Activated effector memory CD4-positive, alpha-beta T cell treated with anti-CD3 and anti-CD28 coated beads, Interleukin-2, amount 50 U/mL, for 16 hours (primary cell): ENCODE data around the gene TSSK3.
"Not testable (repeated sequence)": the region's sequence is repeated elsewhere in the genome, so short reads cannot be mapped to it uniquely, and the experiment has no call there.

Source experiments
- DNase-seq: peaks from one replicate; pipeline ENCODE4 v3.0.0-alpha.2; 2020

The TSSK3 gene

DNA sequence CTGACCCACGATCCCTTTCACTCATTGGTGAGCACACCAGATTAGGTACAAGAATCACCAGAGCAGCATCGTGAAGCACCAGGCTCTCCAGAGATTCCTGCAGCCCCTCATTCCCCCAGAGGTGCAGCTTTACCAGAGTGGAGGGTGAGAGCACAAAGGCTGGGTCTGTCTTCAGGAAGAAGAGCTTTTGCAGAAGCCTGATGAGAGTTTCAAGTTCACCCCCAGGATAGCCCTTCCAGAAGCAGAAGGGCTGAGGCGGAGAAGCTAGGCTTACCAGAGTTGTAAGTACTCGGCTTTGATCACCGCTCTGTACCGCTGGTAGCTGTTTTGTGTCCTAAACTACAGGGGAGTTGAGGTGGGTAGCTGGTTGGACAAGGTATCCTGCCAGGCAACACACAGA is 3.1 kb downstream of the TSSK3 start:
- no peak for DNase-seq

DNA sequence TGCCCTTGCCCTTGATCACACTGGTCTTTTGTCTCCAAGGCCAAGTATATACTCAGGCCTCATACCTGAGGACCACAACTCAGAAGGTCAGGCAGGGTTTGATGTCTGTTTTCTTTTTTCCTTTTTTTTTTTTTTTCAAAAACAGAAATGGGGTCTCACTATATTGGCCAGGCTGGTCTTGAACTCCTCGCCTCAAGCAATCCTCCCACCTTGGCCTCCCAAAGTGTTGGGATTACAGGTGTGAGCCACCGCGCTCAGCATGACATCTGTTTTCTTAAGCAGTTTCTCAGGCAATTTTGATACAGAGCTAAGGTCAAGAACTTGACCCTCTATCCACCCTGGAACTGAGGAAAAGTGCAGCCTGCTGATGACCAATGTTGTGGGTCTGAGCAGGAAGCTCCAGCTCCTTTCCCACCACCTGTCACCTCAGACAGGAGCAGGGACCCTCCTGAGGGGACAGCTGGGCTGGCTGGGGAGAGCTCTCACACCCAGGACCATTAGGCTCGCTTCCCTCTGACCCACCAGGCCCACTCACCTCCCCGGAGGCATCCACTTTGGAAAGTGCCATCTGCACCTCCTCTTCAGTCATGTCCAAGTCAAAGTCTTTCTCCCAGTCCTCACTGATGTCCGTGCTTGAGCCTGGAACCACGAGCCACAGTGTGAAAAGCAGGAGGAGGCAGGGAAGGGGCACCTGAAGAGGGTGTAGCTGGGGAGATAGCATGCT is 5.7 kb downstream of the TSSK3 start:
- no peak for DNase-seq

GRCh38 chr1:32372149-32372756 is 9.9 kb downstream of the TSSK3 start:
- DNase-seq: peak; percentile 77

DNA sequence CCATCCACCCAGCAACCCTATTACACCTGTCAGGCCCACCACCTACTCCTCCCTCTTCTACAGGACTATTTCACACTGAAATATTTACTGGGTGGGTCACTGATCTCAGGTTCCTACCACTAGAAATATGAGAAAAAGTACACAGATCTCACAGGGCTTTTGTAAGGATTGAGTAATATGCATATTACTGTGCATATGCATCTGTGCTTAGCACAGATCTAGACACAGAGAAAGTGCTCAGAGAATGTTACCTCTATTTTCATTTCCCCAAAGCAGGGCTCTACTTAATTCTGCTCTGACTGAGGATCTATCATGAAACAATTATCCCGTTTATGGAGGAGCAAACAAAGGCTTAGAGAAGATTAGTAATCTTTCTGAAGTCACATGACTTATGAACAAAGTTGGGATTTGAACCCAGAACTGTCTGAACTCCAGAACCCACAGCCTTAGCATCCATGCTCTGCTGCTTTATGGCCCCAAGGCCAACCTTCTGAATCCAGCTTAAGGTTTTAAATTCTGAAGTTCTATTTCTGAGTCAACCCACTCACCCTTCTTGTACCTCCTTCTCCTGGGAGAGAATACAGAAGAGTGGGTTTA is 11.8 kb downstream of the TSSK3 start:
- DNase-seq: no peak

GRCh38 chr1:32376199-32376598 is 13.9 kb downstream of the TSSK3 start:
- no peak for DNase-seq

DNA sequence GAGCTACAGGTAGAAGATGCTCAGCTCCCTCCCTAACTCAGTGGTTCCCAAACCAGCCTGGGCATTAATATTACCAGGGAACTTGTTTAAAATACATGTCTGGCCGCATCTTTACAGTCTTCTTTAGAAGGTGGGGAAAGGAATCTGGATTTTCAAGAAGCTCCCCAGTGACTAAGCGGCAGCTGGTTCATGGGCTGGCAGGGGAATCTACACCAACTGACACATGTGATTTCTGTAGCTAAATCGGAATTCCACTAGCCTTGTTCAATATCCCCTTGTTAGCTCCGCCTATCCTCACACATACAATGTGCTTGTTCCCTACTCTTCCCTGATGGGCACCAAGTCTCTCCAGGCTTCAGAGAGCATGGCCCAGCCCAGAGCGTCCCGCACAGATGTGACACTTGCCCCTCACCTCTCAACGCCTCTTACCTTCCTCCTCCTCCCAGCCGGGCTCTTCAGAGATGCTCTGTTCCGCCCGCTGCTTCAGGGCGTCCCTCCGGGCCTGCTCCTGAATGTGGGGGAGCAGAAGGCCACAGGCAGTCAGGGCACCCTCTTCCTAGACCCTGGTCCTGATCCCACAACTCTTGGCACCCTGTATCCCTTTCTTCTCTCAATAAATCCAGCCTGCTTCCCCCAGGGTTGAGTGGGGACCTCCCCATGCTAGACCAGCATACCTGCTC is 15.3 kb downstream of the TSSK3 start:
- no peak for DNase-seq

DNA sequence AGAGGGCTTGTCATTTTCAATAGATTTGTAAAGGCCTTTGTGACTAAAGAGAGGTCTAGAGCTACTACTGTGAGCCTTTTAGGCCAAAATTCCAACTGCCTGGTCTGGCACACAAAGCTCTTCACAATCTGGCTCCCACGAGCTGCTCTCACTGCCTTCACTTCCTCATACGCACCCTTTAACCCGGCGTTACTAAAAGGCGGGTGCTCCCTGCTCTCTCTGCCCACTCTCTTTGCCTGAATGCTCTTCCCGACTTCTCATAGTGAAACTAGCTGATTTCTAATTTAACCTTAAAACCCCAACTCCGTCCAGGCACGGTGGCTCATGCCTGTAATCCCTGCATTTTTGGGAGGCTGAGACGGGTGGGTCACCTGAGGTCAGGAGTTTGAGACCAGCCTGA is 17.7 kb downstream of the TSSK3 start:
- no peak for DNase-seq

DNA sequence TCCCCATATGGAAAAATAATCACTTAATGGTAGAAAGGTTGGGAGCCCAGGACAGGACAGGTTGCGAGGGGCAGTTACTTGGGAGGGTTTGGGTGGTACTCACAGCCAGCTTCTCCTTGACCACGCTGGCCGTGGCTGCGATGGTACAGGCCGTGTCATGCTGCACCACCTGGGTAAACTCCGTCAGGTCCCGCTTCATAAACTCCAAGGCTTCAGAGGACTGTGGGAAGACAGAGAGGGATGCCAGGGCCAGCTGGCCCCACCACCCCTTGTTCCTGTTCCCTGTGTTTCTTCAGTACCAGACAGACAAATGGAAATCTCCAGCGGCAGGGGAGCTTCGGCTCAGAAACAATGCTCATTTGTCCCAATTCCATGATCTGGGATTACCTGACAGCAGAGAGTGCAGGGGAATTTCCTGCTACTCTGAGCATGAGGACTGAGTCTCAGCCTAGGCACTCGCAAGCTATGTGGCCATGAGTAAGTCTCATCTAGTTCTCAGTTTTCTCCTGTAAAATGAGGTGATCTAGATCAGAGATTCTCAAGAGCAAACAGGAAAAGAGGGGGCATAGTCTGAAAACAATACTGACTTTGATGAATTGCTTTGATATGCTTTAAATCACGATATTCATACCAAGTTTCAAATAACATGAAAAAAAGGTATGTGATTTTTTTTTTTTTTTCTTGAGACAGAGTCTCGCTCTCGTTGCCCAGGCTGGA is 24.5 kb downstream of the TSSK3 start:
- DNase-seq: no peak

GRCh38 chr1:32388641-32389040 is 26.3 kb downstream of the TSSK3 start:
- DNase-seq: no peak

DNA sequence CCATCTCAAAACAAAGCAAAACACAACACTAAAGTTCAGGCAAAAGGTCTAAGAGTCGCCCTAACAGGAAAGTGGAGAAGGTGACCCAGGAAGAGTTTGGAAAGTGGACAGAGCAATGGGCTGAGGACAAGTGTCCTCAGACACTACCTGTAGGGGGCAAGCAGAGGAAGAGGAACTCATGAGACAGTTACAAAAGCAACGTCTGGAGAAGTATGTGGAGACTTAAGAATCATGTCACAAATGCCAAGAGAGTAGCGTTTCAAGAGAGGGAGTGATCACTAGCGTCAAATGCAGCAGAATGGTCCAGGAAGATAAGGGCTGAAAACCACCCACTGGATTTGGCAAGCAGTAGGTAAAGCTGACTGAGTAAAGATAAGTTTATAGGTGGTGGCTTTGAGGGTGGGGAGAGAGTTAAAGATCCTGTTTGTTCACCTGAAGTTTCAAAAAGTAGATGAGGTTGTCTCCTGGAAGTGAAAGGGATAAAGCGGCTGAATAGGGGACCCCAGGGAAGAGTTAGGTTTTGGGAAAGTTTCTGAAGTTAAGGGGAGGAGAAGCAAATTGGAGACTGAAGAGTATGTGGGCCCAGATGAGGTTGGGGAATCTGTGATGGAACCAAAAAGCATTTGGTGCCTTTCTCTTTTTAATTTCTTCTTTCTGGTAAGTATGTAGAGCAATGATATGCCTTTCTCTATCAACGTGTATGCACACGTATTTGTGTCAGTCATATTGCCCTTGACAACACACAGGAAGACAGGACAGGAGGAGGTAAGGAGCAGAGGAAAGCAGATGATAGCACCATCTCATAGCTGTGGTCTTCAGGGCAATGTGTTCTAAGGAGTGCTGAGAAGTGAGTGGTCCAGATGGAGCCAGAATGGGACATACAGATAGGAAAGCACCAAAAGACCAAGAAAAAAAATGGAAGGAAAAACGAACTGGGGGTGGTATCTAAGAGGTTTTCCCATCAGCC is 28.8 kb downstream of the TSSK3 start:
- no peak for DNase-seq

DNA sequence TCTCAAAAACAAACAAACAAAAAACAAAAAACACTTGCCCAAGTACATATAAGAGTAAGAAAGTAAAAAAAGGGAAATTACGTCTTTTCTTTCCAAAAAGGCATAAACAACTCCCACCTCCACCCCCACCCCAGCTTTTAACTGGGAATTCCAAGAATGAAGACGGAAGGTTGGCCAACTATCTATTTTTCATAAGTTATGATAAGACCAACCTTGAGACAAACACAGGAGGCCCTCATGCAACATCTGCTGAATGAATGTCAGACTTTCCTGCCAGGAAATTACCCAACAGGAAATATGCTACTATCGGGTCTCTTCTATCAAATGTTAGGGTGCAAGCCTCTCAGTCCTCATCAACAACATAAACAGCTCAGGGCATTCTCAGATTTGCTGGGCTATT is 30.0 kb downstream of the TSSK3 start:
- DNase-seq: no peak

DNA sequence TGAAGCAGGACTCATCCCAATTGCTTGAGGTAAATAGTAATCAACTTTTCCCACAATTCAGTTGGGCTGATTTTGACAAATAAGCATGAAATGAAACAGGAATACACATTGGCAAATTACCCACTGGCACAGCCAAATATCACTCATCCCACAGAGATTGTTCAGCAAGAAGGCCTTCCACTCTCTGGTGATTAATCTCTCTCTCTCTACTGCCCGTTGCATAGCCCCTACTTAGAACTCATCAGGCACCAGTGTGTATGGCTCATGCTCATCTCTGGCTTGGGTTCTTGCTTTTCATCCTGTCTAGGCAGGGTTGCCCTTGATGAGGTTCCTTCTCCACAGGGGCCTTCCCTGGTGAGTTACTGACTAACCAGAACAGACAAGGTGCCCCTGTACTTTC is 30.8 kb downstream of the TSSK3 start:
- no peak for DNase-seq

- no peak for DNase-seq
Observed at GRCh38 chr1:32393832-32394140, 31.4 kb downstream of the TSSK3 start.

GRCh38 chr1:32394141-32394889 is 32.0 kb downstream of the TSSK3 start, which contains the start of gene BSDC1:
BSDC1 (minus strand) TSS chr1:32394441; CDS start chr1:32394414, 27 bp downstream.
- DNase-seq: peak; percentile 99

- DNase-seq: no peak
Observed at GRCh38 chr1:32394890-32395432, 32.6 kb downstream of the TSSK3 start.

DNA sequence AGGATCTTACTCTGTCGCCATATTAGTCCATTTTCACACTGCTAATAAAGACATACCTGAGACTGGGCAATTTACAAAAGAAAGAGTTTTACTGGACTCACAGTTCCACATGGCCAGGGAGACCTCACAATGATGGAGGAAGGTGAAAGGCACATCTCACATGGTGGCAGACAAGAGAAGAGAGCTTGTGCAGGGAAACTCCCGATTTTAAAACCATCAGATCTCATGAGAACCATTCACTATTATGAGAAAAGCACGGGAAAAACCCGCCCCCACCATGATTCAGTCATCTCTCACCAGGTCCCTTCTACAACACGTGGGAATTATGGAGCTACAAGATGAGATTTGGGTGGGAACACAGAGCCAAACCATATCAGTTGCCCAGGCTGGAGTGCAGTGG is 34.2 kb downstream of the TSSK3 start:
- DNase-seq: not testable (repeated sequence)

DNA sequence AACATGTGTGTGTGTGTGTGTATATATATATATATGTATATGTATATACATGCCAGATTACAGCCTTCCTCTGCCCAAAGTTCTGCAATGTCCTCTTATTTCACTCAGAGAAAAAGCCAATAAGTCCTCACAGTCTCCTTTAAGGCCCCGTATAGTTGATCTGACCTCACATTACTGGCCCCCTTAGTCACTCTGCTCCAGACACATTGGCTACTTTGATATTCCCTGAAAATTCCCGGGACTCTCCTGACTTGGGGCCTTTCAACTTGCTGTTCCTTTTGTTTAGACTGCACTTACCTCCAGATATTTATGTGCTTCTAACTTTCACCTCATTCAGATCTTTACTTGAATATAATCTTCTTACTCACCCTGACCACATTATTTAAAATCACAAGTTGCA is 36.1 kb downstream of the TSSK3 start:
- no peak for DNase-seq

- DNase-seq: no peak
Observed at GRCh38 chr1:32399843-32400242, 37.5 kb downstream of the TSSK3 start.

DNA sequence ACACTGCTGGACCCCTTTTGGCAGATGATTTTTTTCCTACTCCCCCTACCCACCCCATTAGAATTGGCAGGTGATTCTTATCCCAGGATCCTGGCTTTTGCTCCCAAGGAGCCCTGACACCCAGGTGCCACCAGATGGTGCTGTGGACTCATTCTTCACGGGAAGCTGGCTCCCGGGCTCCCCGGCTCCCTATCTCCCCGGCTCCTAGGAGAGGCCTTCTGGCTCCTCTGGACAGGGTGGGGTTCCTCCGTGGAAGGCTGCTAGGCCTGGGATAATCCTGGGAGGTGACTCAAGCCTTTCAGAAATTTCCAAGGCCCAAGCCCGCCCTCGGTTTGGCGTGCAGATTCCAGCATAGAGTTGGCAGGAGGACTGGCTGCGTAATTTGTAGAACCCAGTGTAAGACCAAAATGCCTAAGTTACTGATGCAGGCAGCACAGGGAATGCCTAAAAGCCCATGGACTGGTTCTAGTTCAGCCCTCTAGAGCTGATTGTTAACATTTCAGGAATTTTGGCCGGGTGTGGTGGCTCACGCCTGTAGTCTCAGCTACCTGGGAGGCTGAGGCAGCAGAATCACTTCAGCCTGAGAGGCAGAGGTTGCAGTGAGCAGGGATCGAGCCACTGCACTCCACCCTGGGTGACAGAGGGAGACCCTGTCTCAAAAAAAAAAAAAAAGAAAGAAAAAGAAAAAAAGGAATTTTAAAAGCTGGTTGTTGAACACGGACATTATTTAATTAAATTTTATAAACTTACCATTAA is 38.7 kb downstream of the TSSK3 start:
- DNase-seq: peak; percentile 84

- DNase-seq: no peak
Observed at GRCh38 chr1:32404946-32405345, 42.6 kb downstream of the TSSK3 start.
